Endothelial cell of umbilical vein (primary cell): ENCODE data around the gene SDHAF2. TPM values are rescaled to one million over a fixed set of nuclear protein-coding genes. Genes with fewer than 3 reads are reported as not detected.

Experiments
- BruUV-seq: library from RNA; stranded (reverse); fragments of 400-500 nt; replicated peaks from 2 replicates; lab custom pipeline; 2021; lab: Mats Ljungman, UMichigan
- CTCF ChIA-PET: fragments of 300-600, 350-600 bp; sonication (Branson Sonifier 250); formaldehyde crosslinking; loops from one replicate; lab custom pipeline; 2021; ENCODE audit warnings: antibody characterized with exemption, inconsistent platforms; lab: Charles Lee
- POLR2A ChIA-PET: fragments of 300-600, 350-600 bp; sonication (Branson Sonifier 250); formaldehyde crosslinking; loops from one replicate; lab custom pipeline; 2021; ENCODE audit warnings: antibody characterized with exemption, inconsistent platforms; lab: Charles Lee
- DNase-seq: peaks from one replicate; pipeline ENCODE4 v3.0.0-alpha.2; 2011; ENCODE audit warnings: low read depth, low spot score
- FAIRE-seq: peaks from 2 replicates; lab custom pipeline; 2011; peaks lifted over from hg19 to GRCh38; lab: Jason Lieb, UNC
- H2AFZ ChIP-seq: 2 replicates; pipeline ENCODE4 v1.6.0; 2012; ENCODE audit warnings: low read depth, low read length, control low read depth, inconsistent platforms
- H3K27ac ChIP-seq: 2 replicates; pipeline ENCODE4 v1.5.1; 2011; ENCODE audit warnings: low read depth, mild to moderate bottlenecking, control low read depth, low read length, moderate library complexity; ENCODE audit not compliant: insufficient read depth
- H3K27me3 ChIP-seq, 2 experiments: 2 replicates each; pipeline versions ENCODE4 v1.6.0 to v1.6.1; 2011; ENCODE audit warnings: low read length in 2 of 2, mixed read lengths in 1 of 2; ENCODE audit not compliant: control insufficient read depth in 2 of 2, insufficient read depth in 2 of 2
- H3K36me3 ChIP-seq, 2 experiments: 2 replicates in 1 of 2; 3 replicates in 1 of 2; pipeline ENCODE4 v1.5.1; 2011; ENCODE audit warnings: low read length in 2 of 2, mild to moderate bottlenecking in 1 of 2, moderate library complexity in 1 of 2; ENCODE audit not compliant: control insufficient read depth in 2 of 2, insufficient read depth in 2 of 2; ENCODE audit errors: extremely low read depth in 1 of 2
- H3K4me1 ChIP-seq: 3 replicates; pipeline ENCODE4 v1.5.1; 2011; ENCODE audit warnings: mild to moderate bottlenecking, low read length; ENCODE audit not compliant: control insufficient read depth, insufficient read depth; ENCODE audit errors: extremely low read depth
- H3K4me2 ChIP-seq: 2 replicates; pipeline ENCODE4 v1.6.1; 2011; ENCODE audit warnings: low read length, control low read depth, mixed read lengths; ENCODE audit not compliant: insufficient read depth
- H3K4me3 ChIP-seq, 3 experiments: fragments of 200-600 bp in 1 of 3; sonication (generic), shearing (Covaris generic) in 1 of 3; replicated peaks in 1 of 3; 2 replicates each; pipeline ENCODE4 v1.5.1; 2011 to 2016; ENCODE audit warnings: control low read depth in 3 of 3, low read length in 3 of 3, mild to moderate bottlenecking in 2 of 3, inconsistent platforms in 1 of 3, low read depth in 1 of 3, moderate library complexity in 1 of 3; ENCODE audit not compliant: insufficient read depth in 1 of 3
- H3K79me2 ChIP-seq: 2 replicates; pipeline ENCODE4 v1.6.0; 2012; ENCODE audit warnings: low read length, inconsistent platforms; ENCODE audit not compliant: control insufficient read depth, insufficient read depth
- H3K9ac ChIP-seq: replicated peaks from 2 replicates; pipeline ENCODE3; 2011; ENCODE audit warnings: low read length, control low read depth; ENCODE audit not compliant: insufficient read depth; ENCODE audit errors: extremely low read depth
- H3K9me1 ChIP-seq: replicated peaks from 3 replicates; pipeline ENCODE4 v1.6.0; 2011; ENCODE audit warnings: mild to moderate bottlenecking, low read length; ENCODE audit not compliant: control insufficient read depth, insufficient read depth; ENCODE audit errors: extremely low read depth
- H3K9me3 ChIP-seq: replicated peaks from 2 replicates; pipeline ENCODE4 v1.5.1; 2012; ENCODE audit warnings: low read length, inconsistent platforms; ENCODE audit not compliant: control insufficient read depth, insufficient read depth
- H4K20me1 ChIP-seq: replicated peaks from 2 replicates; pipeline ENCODE3; 2011; ENCODE audit warnings: mild to moderate bottlenecking, low read length; ENCODE audit not compliant: control insufficient read depth, insufficient read depth; ENCODE audit errors: extremely low read depth
- EZH2 ChIP-seq: IDR thresholded peaks from 2 replicates; pipeline ENCODE4 v1.6.1; 2012; ENCODE audit warnings: borderline replicate concordance, low read depth, mild to moderate bottlenecking, moderate library complexity, low read length, inconsistent platforms; ENCODE audit not compliant: severe bottlenecking
- FOS ChIP-seq: IDR thresholded peaks from 2 replicates; pipeline ENCODE4 v1.6.1; 2011; ENCODE audit warnings: mild to moderate bottlenecking, low read length, moderate library complexity, borderline replicate concordance; ENCODE audit not compliant: insufficient read depth
- GATA2 ChIP-seq: IDR thresholded peaks from 2 replicates; pipeline ENCODE4 v1.7.0; 2011; ENCODE audit warnings: low read depth, mild to moderate bottlenecking, moderate library complexity, mixed read lengths, low read length; ENCODE audit not compliant: insufficient read length, insufficient read depth
- POLR2AphosphoS5 ChIP-seq: IDR thresholded peaks from 2 replicates; pipeline ENCODE4 v1.6.1; 2012; ENCODE audit warnings: low read depth, mild to moderate bottlenecking, control low read depth, low read length, moderate library complexity; ENCODE audit not compliant: insufficient read depth
- dilution Hi-C: fragments of 300-500 bp; cut with MboI; formaldehyde crosslinking; loops from one replicate; pipeline ENCODE4 v1.15.0; 2019; ENCODE audit warnings: low sequenced_read_pairs; ENCODE audit not compliant: extremely low pct_ligation_motif_present
- intact Hi-C: fragments of 100-400 bp; cut with micrococcal nuclease; formaldehyde crosslinking; loops from one replicate; pipeline ENCODE4 v1.10.0; 2022
- polyA plus RNA-seq, 4 experiments: library from polyadenylated mRNA; depleted of rRNA in 3 of 4; stranded (reverse) in 3 of 4; unstranded in 1 of 4; fragments of >200 nt; gene quantifications; 2 replicates each; pipeline versions ENCODE4 v1.2.1 to v1.2.3, GENCODE V29; 2011 to 2012; ENCODE audit warnings: missing spikeins in 1 of 4
- total RNA-seq: library from RNA; stranded (reverse); gene quantifications from 2 replicates; pipeline ENCODE4 v1.2.3, GENCODE V29; 2021
- TF ChIP-seq, protein P1 (sequence below): IDR thresholded peaks from 2 replicates; pipeline ENCODE4 v1.6.1; 2011; ENCODE audit not compliant: insufficient read depth, insufficient read length

The SDHAF2 gene
- total and polyA plus RNA-seq, 2 donors (not counting 3 experiments of a cell fraction or from before 2014, with no cell fraction given): 44.5 to 128 TPM

DNA sequence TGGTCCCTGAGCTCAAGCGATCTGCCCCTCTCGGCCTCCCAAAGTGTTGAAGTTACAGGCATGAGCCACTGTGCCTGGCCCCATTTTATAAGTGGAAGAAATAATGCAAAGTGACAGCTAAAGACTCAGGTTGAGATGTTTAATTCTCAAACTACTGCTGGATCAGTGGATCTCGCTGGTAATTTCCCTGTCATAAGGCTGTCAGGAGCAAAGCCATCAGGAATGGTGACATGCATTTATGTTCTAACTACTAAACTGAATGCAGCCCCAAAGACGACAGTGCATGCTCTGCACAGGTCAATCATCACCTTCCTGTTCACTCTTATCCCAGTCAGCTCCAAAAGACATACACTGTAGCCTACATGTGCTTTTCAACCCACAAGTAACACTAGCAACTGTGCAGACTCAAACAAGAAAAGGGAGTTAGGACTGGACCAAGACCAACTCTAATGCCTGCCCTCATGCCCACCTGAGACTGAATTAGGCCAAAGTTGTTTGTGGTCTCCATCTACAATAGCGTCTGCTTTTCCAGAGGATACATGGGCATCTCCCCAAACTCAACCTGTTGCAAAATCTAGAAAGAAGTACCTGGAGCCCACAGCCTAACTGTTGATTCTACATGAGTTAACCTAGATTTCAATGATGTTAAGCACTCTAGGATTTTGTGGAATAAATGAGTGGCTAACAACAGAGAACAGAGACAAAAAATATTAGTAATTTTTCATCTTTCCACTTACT, 22.8 kb upstream of the SDHAF2 start:
- POLR2A ChIA-PET: no interaction called here
- Histone ChIP-seq H3K9ac (no peak overlapping the region), H3K27me3 (no peaks in the 10 kb centered on the region), H3K4me1 (no peaks in the 10 kb centered on the region), H4K20me1 (no peaks in the 10 kb centered on the region), H3K79me2 (no peaks in the 10 kb centered on the region), H3K9me3 (no peaks in the 10 kb centered on the region), H3K36me3 (peaks cover 38 to 43% of the 10 kb centered on the region in 2 experiments), H3K4me3 (no peak overlapping the region), H3K9me1 (no peaks in the 10 kb centered on the region), H3K4me2 (no peak overlapping the region), H2AFZ (no peak overlapping the region), H3K27ac (no peak overlapping the region)
- dilution Hi-C loops: no loop called here
- CTCF ChIA-PET: no interaction called here
- no TSS peak for BruUV-seq
- intact Hi-C loops: no loop called here
- TF ChIP-seq, protein P1, sequence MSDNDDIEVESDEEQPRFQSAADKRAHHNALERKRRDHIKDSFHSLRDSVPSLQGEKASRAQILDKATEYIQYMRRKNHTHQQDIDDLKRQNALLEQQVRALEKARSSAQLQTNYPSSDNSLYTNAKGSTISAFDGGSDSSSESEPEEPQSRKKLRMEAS: no peak
- no peak for TF ChIP-seq POLR2AphosphoS5
- TF ChIP-seq EZH2: no peak
- TF ChIP-seq FOS: no peak
- DNase-seq: no peak
- no peak for FAIRE-seq

GRCh38 chr11:61411589-61411988, 18.3 kb upstream of the SDHAF2 start:
- H3K9me1 ChIP-seq: no peaks in the 10 kb centered on the region
- H2AFZ ChIP-seq: no peak overlapping the region
- DNase-seq (no peak), FAIRE-seq (no peak)
- no peak for TF ChIP-seq GATA2
- ChIA-PET POLR2A (no interaction called here), CTCF (no interaction called here)
- no peaks in the 10 kb centered on the region for H4K20me1 ChIP-seq
- intact Hi-C loops: no loop called here
- BruUV-seq: no TSS peak
- dilution Hi-C loops: no loop called here
- H3K9ac ChIP-seq: no peak overlapping the region
- H3K27me3 ChIP-seq: no peaks in the 10 kb centered on the region
- no peak overlapping the region for H3K27ac ChIP-seq
- no peaks in the 10 kb centered on the region for H3K9me3 ChIP-seq
- no peak overlapping the region for H3K4me2 ChIP-seq
- no peaks in the 10 kb centered on the region for H3K79me2 ChIP-seq
- peaks cover 12% of the 10 kb centered on the region for H3K4me1 ChIP-seq
- H3K4me3 ChIP-seq: no peak overlapping the region
- H3K36me3 ChIP-seq: peaks cover 39 to 45% of the 10 kb centered on the region in 2 experiments
